A549 treated with AZD9567 at 1 μM for 4 hours (cell line): ENCODE results near the gene RAD54L2. TPM values are rescaled to one million over a fixed set of nuclear protein-coding genes. Genes with fewer than 3 reads are reported as not detected.

ENCODE experiments used
- total RNA-seq: library from RNA; stranded (reverse); fragments of 200-300 nt; extraction: Qiagen RNA extraction; gene quantifications from 5 replicates; pipeline ENCODE4 v1.2.3, GENCODE V29; 2022; ENCODE audit not compliant: insufficient read depth

RAD54L2 gene
- total RNA-seq: 3.9 to 4.8 TPM (median 4.2 TPM) in 5 replicates

GRCh38 chr3:51538459-51539290 is at the start of gene RAD54L2:
Gene RAD54L2, plus strand, starts transcription at chr3:51538719. Its CDS starts 51,702 bp downstream, at chr3:51590421.

Other genes with a start within 250 kb of the RAD54L2 start
- 93.5 to 124 TPM (median 117 TPM) in 5 replicates for gene MANF, start 153.4 kb upstream of the RAD54L2 start, total RNA-seq
- gene RBM15B, start 147.4 kb upstream of the RAD54L2 start, total RNA-seq: 16.9 to 20.1 TPM (median 19.6 TPM) in 5 replicates
- 11.5 to 15.1 TPM (median 12.8 TPM) in 5 replicates for gene DCAF1, start 38.7 kb upstream of the RAD54L2 start, total RNA-seq
- gene TEX264, start 132.5 kb downstream of the RAD54L2 start, total RNA-seq: 46.0 to 69.8 TPM (median 65.2 TPM) in 5 replicates
- gene GRM2, start 168.3 kb downstream of the RAD54L2 start, total RNA-seq: 0.02 to 0.19 TPM (median 0.05 TPM) in 4 of 5 replicates, not detected in the other
- not detected in 5 replicates for gene IQCF6, start 240.5 kb downstream of the RAD54L2 start, total RNA-seq